Measurements from ENCODE around the gene STPG1.

The STPG1 gene

DNA sequence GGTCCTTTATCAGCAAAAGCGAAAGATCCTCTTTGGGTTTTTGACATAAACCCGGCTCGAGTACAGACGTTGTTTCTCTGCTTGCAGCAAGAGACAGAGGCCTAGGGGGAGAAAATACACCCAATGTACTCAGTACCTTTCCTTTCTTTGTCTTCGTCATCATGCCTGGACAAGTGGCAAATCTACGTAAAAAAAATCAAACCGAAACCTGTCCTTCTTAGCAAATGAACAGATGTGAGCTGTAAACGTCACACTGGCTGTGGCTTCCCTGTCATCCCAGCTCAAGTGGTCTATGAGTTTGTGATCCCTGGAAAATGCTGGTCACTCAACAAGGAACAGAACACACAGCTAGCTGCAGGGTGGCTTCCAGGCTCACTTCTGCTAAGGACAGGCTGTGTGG lies 39.9 kb downstream of the STPG1 start:
- no peaks in the 10 kb centered on the region for H3K9me3 ChIP-seq (ENCODE audit: control insufficient read depth, low read length)
- H3K27me3 ChIP-seq (ENCODE audit: control insufficient read depth, insufficient read depth, low read length) = no peaks in the 10 kb centered on the region
- H2AFZ ChIP-seq = no peak overlapping the region
- H3K27ac ChIP-seq = no peak overlapping the region
- H3K4me2 ChIP-seq (ENCODE audit: low read length) = no peak overlapping the region
- H3K9ac ChIP-seq = no peak overlapping the region
- no peaks in the 10 kb centered on the region for H3K4me1 ChIP-seq
- TF ChIP-seq, protein P1, sequence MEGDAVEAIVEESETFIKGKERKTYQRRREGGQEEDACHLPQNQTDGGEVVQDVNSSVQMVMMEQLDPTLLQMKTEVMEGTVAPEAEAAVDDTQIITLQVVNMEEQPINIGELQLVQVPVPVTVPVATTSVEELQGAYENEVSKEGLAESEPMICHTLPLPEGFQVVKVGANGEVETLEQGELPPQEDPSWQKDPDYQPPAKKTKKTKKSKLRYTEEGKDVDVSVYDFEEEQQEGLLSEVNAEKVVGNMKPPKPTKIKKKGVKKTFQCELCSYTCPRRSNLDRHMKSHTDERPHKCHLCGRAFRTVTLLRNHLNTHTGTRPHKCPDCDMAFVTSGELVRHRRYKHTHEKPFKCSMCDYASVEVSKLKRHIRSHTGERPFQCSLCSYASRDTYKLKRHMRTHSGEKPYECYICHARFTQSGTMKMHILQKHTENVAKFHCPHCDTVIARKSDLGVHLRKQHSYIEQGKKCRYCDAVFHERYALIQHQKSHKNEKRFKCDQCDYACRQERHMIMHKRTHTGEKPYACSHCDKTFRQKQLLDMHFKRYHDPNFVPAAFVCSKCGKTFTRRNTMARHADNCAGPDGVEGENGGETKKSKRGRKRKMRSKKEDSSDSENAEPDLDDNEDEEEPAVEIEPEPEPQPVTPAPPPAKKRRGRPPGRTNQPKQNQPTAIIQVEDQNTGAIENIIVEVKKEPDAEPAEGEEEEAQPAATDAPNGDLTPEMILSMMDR (IDR thresholded peaks at IDR 0.05) = no peak
- no peaks in the 10 kb centered on the region for H3K79me2 ChIP-seq
- H3K4me3 ChIP-seq (ENCODE audit: low read depth, low read length) = no peak overlapping the region
- H3K36me3 ChIP-seq (ENCODE audit: control insufficient read depth, insufficient read depth, low read length) = no peaks in the 10 kb centered on the region

DNA sequence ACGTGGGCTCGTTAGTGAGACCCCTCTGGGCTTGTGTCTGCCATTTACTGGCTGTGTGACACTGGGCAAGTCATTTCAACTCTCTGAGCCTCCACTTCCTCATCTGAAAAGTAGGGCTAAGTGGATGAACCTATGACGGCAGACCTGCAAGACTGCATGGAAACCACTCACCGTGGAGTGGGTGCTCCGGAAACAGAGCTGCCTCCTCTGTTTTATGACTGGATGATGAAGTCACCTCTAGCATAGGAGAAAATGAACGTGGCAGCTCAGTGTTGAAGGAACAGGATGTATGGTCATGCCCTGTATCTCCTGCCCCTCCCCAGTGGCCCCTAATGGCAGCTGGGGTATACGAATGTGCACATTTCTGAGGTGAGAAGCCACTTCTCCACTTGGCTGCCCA lies 40.5 kb downstream of the STPG1 start:
- H3K79me2 ChIP-seq = no peaks in the 10 kb centered on the region
- H3K27me3 ChIP-seq (ENCODE audit: control insufficient read depth, insufficient read depth, low read length) = no peaks in the 10 kb centered on the region
- no peaks in the 10 kb centered on the region for H3K9me3 ChIP-seq (ENCODE audit: control insufficient read depth, low read length)
- no peak overlapping the region for H2AFZ ChIP-seq
- H3K9ac ChIP-seq = no peak overlapping the region
- H3K4me1 ChIP-seq = no peaks in the 10 kb centered on the region
- no peaks in the 10 kb centered on the region for H3K36me3 ChIP-seq (ENCODE audit: control insufficient read depth, insufficient read depth, low read length)
- no peak overlapping the region for H3K27ac ChIP-seq
- no peak overlapping the region for H3K4me2 ChIP-seq (ENCODE audit: low read length)
- TF ChIP-seq, protein P1 (IDR thresholded peaks at IDR 0.05) = no peak
- no peak overlapping the region for H3K4me3 ChIP-seq (ENCODE audit: low read depth, low read length)

DNA sequence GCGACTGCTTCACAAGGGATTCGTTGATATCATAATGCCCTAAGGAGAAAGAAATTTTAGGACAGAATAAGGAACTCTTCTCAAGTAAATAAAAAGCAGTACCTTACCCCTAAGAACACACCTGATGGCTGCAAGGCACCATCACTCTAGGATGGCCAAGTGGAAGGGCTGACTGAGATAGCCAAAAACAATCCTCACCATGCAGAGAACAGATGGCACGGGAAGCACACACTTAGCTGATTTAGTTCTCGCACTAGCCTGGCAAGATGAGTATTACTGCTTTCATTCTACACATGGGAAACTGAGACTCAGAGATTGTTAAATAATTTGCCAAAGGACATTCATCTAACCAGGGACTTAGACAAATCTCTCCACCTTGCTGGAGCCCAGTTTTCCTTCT lies 43.8 kb downstream of the STPG1 start:
- TF ChIP-seq, protein P1 (IDR thresholded peaks at IDR 0.05) = no peak
- Histone ChIP-seq H3K79me2 (no peaks in the 10 kb centered on the region), H3K27me3 (ENCODE audit: control insufficient read depth, insufficient read depth, low read length) (no peaks in the 10 kb centered on the region), H3K27ac (no peak overlapping the region), H3K4me1 (no peaks in the 10 kb centered on the region), H3K9me3 (ENCODE audit: control insufficient read depth, low read length) (no peaks in the 10 kb centered on the region), H3K36me3 (ENCODE audit: control insufficient read depth, insufficient read depth, low read length) (no peaks in the 10 kb centered on the region), H3K4me2 (ENCODE audit: low read length) (no peak overlapping the region), H2AFZ (no peak overlapping the region), H3K9ac (no peak overlapping the region), H3K4me3 (ENCODE audit: low read depth, low read length) (no peak overlapping the region)

DNA sequence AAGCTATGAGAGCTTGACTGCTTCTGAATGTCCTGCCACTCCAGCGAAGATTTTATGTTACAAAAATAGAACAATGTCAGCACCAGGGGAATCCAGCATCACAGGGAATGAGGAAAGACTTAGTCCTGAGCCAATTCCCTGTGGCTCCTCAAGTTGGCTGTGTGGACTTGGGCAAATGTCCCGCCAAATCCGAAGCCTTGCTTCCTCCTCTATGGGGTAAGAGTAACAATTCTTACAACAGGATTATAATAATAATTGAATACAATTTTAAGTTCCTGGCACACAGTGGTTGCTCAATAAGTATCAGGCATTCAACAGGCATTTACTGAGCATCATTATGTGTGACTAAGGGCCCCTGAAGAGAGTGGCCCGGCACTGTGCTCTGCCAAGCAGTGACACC lies 44.4 kb downstream of the STPG1 start:
- Histone ChIP-seq H3K4me3 (ENCODE audit: low read depth, low read length) (no peak overlapping the region), H3K79me2 (no peaks in the 10 kb centered on the region), H3K36me3 (ENCODE audit: control insufficient read depth, insufficient read depth, low read length) (no peaks in the 10 kb centered on the region), H3K9me3 (ENCODE audit: control insufficient read depth, low read length) (no peaks in the 10 kb centered on the region), H3K27ac (no peak overlapping the region), H3K9ac (no peak overlapping the region), H3K4me2 (ENCODE audit: low read length) (no peak overlapping the region), H3K27me3 (ENCODE audit: control insufficient read depth, insufficient read depth, low read length) (no peaks in the 10 kb centered on the region), H3K4me1 (no peaks in the 10 kb centered on the region), H2AFZ (no peak overlapping the region)
- TF ChIP-seq, protein P1 (IDR thresholded peaks at IDR 0.05) = no peak

GRCh38 chr1:24366707-24367106 lies 46.9 kb downstream of the STPG1 start:
- no peaks in the 10 kb centered on the region for H3K9me3 ChIP-seq (ENCODE audit: control insufficient read depth, low read length)
- no peak overlapping the region for H3K27ac ChIP-seq
- no peak overlapping the region for H3K9ac ChIP-seq
- no peaks in the 10 kb centered on the region for H3K27me3 ChIP-seq (ENCODE audit: control insufficient read depth, insufficient read depth, low read length)
- no peaks in the 10 kb centered on the region for H3K36me3 ChIP-seq (ENCODE audit: control insufficient read depth, insufficient read depth, low read length)
- H3K4me1 ChIP-seq = no peaks in the 10 kb centered on the region
- H3K4me2 ChIP-seq (ENCODE audit: low read length) = no peak overlapping the region
- no peak overlapping the region for H3K4me3 ChIP-seq (ENCODE audit: low read depth, low read length)
- TF ChIP-seq, protein P1 (IDR thresholded peaks at IDR 0.05) = no peak
- H2AFZ ChIP-seq = no peak overlapping the region
- no peaks in the 10 kb centered on the region for H3K79me2 ChIP-seq
